ENCODE data around the gene ZNF438.

ZNF438 gene

GRCh38 chr10:31014161-31014875 is 17.3 kb downstream of the ZNF438 start:
- no peak overlapping the region for H3K4me3 ChIP-seq (ENCODE audit: low read length)
- DNase-seq (ENCODE audit: low read depth), result no peak
- TF ChIP-seq, protein P1, sequence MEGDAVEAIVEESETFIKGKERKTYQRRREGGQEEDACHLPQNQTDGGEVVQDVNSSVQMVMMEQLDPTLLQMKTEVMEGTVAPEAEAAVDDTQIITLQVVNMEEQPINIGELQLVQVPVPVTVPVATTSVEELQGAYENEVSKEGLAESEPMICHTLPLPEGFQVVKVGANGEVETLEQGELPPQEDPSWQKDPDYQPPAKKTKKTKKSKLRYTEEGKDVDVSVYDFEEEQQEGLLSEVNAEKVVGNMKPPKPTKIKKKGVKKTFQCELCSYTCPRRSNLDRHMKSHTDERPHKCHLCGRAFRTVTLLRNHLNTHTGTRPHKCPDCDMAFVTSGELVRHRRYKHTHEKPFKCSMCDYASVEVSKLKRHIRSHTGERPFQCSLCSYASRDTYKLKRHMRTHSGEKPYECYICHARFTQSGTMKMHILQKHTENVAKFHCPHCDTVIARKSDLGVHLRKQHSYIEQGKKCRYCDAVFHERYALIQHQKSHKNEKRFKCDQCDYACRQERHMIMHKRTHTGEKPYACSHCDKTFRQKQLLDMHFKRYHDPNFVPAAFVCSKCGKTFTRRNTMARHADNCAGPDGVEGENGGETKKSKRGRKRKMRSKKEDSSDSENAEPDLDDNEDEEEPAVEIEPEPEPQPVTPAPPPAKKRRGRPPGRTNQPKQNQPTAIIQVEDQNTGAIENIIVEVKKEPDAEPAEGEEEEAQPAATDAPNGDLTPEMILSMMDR (IDR thresholded peaks at IDR 0.05; ENCODE audit: insufficient read depth, low read depth, low read length, missing control alignments), result no peak

GRCh38 chr10:31013331-31013730 is 18.3 kb downstream of the ZNF438 start:
- TF ChIP-seq, protein P1 (IDR thresholded peaks at IDR 0.05; ENCODE audit: insufficient read depth, low read depth, low read length, missing control alignments), result no peak
- no peak for DNase-seq (ENCODE audit: low read depth)
- no peak overlapping the region for H3K4me3 ChIP-seq (ENCODE audit: low read length)

DNA sequence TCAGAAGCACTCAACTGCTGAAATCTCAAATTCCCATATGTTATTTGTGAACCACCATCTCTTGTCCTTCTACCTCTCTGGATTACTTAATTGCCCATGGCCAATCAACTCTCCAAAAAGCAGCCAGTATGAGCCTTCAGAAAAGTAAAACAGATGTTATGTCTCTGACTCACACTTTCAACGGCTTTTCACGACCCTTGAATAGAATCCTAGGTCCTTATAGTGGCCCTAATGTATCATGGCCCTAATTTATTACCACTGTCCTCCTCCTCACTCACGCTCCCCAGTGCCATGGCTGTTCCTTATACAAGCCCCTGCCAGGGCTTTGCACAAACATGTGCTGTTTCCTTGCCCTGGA is 20.0 kb downstream of the ZNF438 start:
- no peak for DNase-seq (ENCODE audit: low read depth)
- TF ChIP-seq, protein P1 (IDR thresholded peaks at IDR 0.05; ENCODE audit: insufficient read depth, low read depth, low read length, missing control alignments), result no peak
- H3K4me3 ChIP-seq (ENCODE audit: low read length), result no peak overlapping the region

DNA sequence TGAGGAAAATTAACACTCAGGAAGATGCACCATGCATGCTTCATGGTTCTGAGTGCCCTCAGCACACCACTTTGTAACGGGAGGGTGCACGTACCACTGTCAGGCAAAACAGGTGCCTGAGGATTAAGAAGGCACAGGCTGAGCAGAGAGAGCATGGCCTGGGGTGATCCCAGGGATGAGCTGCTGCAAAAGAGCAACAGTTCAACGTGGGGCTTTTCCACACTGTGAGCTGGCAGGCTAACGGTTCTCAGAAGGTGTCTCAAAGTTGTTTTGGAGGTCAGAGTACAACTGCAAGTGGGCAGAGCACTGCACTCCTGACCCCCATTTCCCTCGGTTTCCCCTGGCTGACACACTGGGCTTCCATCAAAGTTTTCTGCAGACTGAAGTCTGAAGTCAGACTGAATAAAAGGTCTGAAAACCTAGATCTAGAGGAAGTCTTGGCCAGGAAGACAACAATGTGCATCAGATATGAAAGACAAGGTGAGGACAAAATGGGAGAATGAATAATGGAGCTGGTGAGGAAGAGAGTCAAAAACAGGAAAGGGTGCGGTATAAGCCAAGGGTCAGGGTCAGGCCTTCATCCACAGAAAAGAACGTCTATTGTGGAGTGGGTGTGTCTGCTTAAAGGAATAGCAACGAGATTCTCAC is 20.5 kb downstream of the ZNF438 start:
- TF ChIP-seq, protein P1 (IDR thresholded peaks at IDR 0.05; ENCODE audit: insufficient read depth, low read depth, low read length, missing control alignments), result no peak
- no peak overlapping the region for H3K4me3 ChIP-seq (ENCODE audit: low read length)
- DNase-seq (ENCODE audit: low read depth), result no peak

DNA sequence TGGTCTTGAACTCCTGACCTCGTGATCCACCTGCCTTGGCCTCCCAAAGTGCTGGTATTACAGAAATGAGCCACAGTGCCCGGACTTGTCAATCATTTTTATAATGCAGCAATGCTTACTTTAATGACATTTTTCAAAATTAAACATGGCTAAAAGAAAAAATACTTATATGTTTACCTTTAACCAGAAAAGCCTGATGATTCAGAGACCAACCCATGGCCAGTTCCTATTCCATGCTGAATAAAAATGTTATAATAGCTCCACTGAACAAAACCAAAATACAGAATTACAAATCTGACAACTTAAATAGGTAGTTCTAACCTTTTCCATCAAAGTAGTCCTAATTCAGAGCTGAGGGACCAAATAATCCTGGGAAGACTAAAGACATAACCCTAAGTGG is 21.6 kb downstream of the ZNF438 start:
- TF ChIP-seq, protein P1 (IDR thresholded peaks at IDR 0.05; ENCODE audit: insufficient read depth, low read depth, low read length, missing control alignments), result no peak
- DNase-seq (ENCODE audit: low read depth), result no peak

DNA sequence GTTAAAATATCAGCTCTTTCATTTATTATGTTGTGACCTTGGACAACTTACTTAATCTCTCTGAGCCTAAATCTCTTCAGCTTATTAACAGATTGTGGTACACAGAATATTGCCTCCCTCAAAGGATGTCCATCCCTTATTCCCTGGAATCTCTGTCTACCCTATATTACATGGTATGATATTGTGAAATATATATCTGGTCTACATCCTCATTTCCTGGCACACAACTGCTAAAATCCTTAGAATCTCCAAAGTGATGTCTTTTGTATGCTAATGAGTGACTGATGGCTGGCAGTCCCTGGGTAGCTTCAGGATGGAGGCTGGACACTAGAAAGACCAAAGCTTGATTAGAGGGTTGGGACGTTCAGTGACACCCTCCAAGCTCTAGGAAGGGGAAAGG is 25.8 kb downstream of the ZNF438 start:
- TF ChIP-seq, protein P1 (IDR thresholded peaks at IDR 0.05; ENCODE audit: insufficient read depth, low read depth, low read length, missing control alignments), result no peak
- no peak overlapping the region for H3K4me3 ChIP-seq (ENCODE audit: low read length)
- DNase-seq (ENCODE audit: low read depth), result no peak

More for the DNA sequence above, 21.6 kb downstream of the ZNF438 start:
- no peak overlapping the region for H3K4me3 ChIP-seq (ENCODE audit: low read length)

All from epithelial cell of esophagus (primary cell).